Upper lobe of left lung (tissue), 6 donors: Measurements from ENCODE around the gene SP140. TPM values are rescaled to one million over a fixed set of nuclear protein-coding genes. Genes with fewer than 3 reads are reported as not detected.
"Not testable (repeated sequence)": the region's sequence is repeated elsewhere in the genome, so short reads cannot be mapped to it uniquely, and the experiment has no call there.

ENCODE experiments used
- ATAC-seq, 2 donors: fragments of 200-7000 bp; cut with Tn5 transposase; one replicate each; pipeline ENCODE4 v1.9.1; 2022; ENCODE audit warnings: mild to moderate bottlenecking in 2 of 2, moderate library complexity in 2 of 2; ENCODE audit not compliant: low FRiP score in 2 of 2
- DNase-seq, 2 donors: peaks; one replicate each; pipeline ENCODE4 v3.0.0-alpha.2; 2019 to 2020
- H3K27ac ChIP-seq, 4 donors: fragments of 200-600 bp; sonication (generic); one replicate each; pipeline ENCODE4 v1.5.1; 2016 to 2019
- H3K27me3 ChIP-seq, 4 donors: fragments of 200-600 bp; sonication (generic); one replicate each; pipeline ENCODE4 v1.5.1; 2017 to 2019
- H3K36me3 ChIP-seq, 4 donors: fragments of 200-600 bp; sonication (generic); one replicate each; pipeline ENCODE4 v1.5.1; 2016 to 2019
- H3K4me1 ChIP-seq, 4 donors: fragments of 200-600 bp; sonication (generic); one replicate each; pipeline ENCODE4 v1.5.1; 2018 to 2019
- H3K4me3 ChIP-seq, 4 donors: fragments of 200-600 bp; sonication (generic); one replicate each; pipeline ENCODE4 v1.5.1; 2017 to 2019; ENCODE audit warnings: mild to moderate bottlenecking in 2 of 4, moderate library complexity in 1 of 4
- H3K9me3 ChIP-seq, 4 donors: fragments of 200-600 bp; sonication (generic); one replicate each; pipeline ENCODE4 v1.5.1; 2018 to 2019
- EP300 ChIP-seq, 4 donors: sonication (generic); formaldehyde crosslinking; IDR thresholded peaks; one replicate each; pipeline ENCODE4 v1.5.1; 2017; ENCODE audit warnings: antibody characterized with exemption in 4 of 4, control low read depth in 2 of 4
- POLR2A ChIP-seq, 4 donors: fragments of 450-650 bp; IDR thresholded peaks; one replicate each; pipeline ENCODE4 v1.5.1; 2016 to 2017; ENCODE audit warnings: antibody characterized with exemption in 4 of 4, mild to moderate bottlenecking in 2 of 4
- POLR2AphosphoS5 ChIP-seq, 2 donors: sonication (generic); formaldehyde crosslinking; IDR thresholded peaks; one replicate each; pipeline ENCODE4 v1.5.1; 2017; ENCODE audit warnings: antibody characterized with exemption in 2 of 2
- WGBS, 2 donors: methylation state at CpG; one replicate each; pipeline ENCODE4 v1.1.5; 2017 to 2018; 5-methylcytosine and 5-hydroxymethylcytosine counted together
- total RNA-seq, 6 donors: library from RNA; depleted of rRNA in 4 of 6; stranded (reverse); fragments of >200 nt in 4 of 6; gene quantifications; one replicate each; pipeline versions ENCODE4 v1.1.0 to v1.2.1, GENCODE V29; 2016 to 2021
- TF ChIP-seq, protein P1 (sequence below), 6 experiments: fragments of 450-650 bp in 4 of 6; fragments of 200-600 bp in 2 of 6; sonication (generic) in 2 of 6; IDR thresholded peaks; one replicate each; pipeline ENCODE4 v1.5.1; 2016 to 2019; ENCODE audit warnings: antibody characterized with exemption in 6 of 6
- donor health status: DM: no; HTN: no; CAD: no; lungs with moderate emphysema.
- donor health status: DM: no; HTN: yes; CAD: no; lungs with severe emphysema.

The SP140 gene
- total RNA-seq, 6 donors from 2014 or later, result 5.1 to 15.7 (median 9.7) TPM

DNA sequence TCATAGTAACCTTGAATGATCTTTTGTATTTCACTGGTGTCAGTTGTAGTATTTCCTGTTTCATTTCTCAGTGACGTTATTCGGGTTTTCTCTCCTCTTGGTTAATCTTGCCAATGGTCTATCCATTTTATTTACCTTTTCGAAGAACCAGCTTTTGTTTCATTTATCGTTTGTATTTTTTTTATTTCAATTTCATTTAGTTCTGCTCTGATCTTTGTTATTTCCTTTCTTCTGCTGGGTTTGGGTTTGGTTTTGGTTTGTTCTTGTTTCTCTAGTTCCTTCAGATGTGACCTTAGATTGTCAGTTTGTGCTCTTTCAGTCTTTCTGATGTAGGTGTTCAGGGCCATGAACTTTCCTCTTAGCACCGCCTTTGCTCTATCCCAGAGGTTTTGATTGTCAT lies 36.7 kb downstream of the SP140 start:
- WGBS, 2 donors, result 78 to 81% methylated on average over 5 of the region's 5 CpGs
- DNase-seq (no peak), ATAC-seq (no peak)
- Histone ChIP-seq H3K9me3 (no peaks in the 10 kb centered on the region), H3K27me3 (no peaks in the 10 kb centered on the region), H3K27ac (no peak overlapping the region), H3K4me1 (no peaks in the 10 kb centered on the region), H3K4me3 (no peak overlapping the region), H3K36me3 (no peaks in the 10 kb centered on the region)
- TF ChIP-seq, protein P1, sequence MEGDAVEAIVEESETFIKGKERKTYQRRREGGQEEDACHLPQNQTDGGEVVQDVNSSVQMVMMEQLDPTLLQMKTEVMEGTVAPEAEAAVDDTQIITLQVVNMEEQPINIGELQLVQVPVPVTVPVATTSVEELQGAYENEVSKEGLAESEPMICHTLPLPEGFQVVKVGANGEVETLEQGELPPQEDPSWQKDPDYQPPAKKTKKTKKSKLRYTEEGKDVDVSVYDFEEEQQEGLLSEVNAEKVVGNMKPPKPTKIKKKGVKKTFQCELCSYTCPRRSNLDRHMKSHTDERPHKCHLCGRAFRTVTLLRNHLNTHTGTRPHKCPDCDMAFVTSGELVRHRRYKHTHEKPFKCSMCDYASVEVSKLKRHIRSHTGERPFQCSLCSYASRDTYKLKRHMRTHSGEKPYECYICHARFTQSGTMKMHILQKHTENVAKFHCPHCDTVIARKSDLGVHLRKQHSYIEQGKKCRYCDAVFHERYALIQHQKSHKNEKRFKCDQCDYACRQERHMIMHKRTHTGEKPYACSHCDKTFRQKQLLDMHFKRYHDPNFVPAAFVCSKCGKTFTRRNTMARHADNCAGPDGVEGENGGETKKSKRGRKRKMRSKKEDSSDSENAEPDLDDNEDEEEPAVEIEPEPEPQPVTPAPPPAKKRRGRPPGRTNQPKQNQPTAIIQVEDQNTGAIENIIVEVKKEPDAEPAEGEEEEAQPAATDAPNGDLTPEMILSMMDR (IDR thresholded peaks at IDR 0.05), result no peak
- TF ChIP-seq POLR2AphosphoS5 (IDR thresholded peaks at IDR 0.05), result no peak
- TF ChIP-seq EP300 (IDR thresholded peaks at IDR 0.05), result no peak
- TF ChIP-seq POLR2A (IDR thresholded peaks at IDR 0.05), result no peak

DNA sequence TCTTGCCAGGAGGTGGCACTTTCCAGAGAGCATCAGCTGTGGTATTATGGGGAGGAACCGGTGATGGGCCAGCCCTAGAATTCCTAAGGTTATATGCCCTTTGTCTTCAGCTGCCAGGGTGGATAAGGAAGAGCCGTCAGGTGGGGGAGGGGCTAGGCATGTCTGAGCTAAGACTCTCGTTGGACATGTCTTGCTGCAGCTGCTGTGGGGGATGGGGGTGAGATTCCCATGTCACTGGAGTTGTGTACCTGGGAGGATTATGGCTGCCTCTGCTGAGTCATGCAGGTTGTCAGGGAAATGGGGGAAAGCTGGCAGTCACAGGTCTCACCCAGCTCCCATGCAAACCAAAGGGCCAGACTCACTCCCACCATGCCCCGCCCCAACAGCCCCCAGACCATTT lies 39.4 kb downstream of the SP140 start:
- ATAC-seq, H3K4me1 ChIP-seq, H3K27ac ChIP-seq, H3K9me3 ChIP-seq, DNase-seq, H3K36me3 ChIP-seq, H3K27me3 ChIP-seq, H3K4me3 ChIP-seq: not testable (repeated sequence)
- WGBS, 2 donors, result 74 to 81% methylated on average over 4 of the region's 4 CpGs

DNA sequence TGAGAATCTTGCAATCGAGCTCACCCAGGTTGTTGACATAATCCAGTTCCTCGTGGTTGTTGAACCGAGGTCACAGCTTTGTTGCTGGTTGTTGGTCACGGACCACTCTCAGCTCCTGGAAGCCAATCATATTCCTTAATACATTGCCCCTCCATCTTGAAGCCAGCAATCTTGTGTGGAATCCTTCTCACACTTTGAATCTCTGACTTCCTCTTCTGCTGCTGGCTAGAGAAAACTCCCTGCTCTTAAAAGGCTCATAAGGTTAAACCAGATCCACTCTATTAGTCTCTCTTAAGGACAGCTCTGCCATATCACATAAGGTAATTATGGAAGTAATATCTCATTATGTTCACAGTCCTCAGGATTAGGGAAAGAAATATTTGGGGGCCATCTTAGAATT lies 41.1 kb downstream of the SP140 start:
- Histone ChIP-seq H3K9me3 (no peaks in the 10 kb centered on the region), H3K27me3 (no peaks in the 10 kb centered on the region), H3K36me3 (no peaks in the 10 kb centered on the region), H3K4me3 (no peak overlapping the region), H3K27ac (no peak overlapping the region), H3K4me1 (no peaks in the 10 kb centered on the region)
- no peak for DNase-seq
- TF ChIP-seq POLR2A (IDR thresholded peaks at IDR 0.05), result no peak
- TF ChIP-seq EP300 (IDR thresholded peaks at IDR 0.05), result no peak
- TF ChIP-seq, protein P1 (IDR thresholded peaks at IDR 0.05), result no peak
- TF ChIP-seq POLR2AphosphoS5 (IDR thresholded peaks at IDR 0.05), result no peak
- 83 to 100% methylated on average over 4 of the region's 4 CpGs for WGBS, 2 donors
- no peak for ATAC-seq

DNA sequence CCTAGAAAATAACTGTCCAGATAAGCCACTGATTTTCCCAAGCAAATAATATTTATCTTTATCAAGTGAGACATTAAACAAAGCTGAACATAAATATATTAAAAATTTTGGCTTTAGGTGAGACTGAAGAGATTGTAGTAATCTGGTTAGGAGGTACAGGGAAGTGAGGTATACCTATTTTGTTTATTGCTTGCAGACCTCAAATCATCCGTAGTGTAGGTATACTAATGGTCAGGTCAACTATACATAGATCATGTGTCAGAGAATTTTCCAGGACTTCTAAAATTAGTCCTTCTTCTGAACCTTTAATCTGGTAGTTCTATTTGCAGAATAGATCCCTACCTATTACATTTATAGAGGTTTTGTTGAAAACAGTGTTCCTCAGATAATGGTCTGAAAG lies 41.5 kb downstream of the SP140 start:
- no peak overlapping the region for H3K4me3 ChIP-seq
- TF ChIP-seq EP300 (IDR thresholded peaks at IDR 0.05), result no peak
- TF ChIP-seq, protein P1 (IDR thresholded peaks at IDR 0.05), result no peak
- no peak for TF ChIP-seq POLR2A (IDR thresholded peaks at IDR 0.05)
- no peak for TF ChIP-seq POLR2AphosphoS5 (IDR thresholded peaks at IDR 0.05)
- no peak for ATAC-seq

DNA sequence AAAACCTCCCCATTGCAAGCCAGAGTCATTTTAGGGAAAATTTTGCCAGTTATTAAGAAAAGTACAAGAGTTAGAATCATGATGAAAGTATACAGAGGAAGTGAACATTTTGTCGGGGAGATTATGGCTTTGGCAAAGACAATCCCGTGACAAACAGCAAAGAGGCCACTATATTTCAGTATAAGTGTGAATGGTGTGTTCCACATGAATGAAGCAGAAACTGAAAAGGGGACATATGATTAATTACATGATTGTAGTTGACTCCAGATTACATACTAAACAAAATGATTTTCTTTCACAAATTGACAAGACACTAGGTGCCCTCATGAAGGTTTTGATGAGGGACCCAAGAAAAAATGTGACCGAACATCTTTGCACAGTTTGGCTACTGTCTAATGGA lies 42.0 kb downstream of the SP140 start:
- ATAC-seq (no peak), DNase-seq (no peak)
- 79 to 82% methylated on average over 3 of the region's 3 CpGs for WGBS, 2 donors
- Histone ChIP-seq H3K4me3 (no peak overlapping the region), H3K27me3 (no peaks in the 10 kb centered on the region), H3K27ac (no peak overlapping the region), H3K9me3 (peaks cover 0 to 3% (median 0%) of the 10 kb centered on the region in 4 donors), H3K36me3 (no peaks in the 10 kb centered on the region), H3K4me1 (no peaks in the 10 kb centered on the region)
- TF ChIP-seq POLR2A (IDR thresholded peaks at IDR 0.05), result no peak
- TF ChIP-seq POLR2AphosphoS5 (IDR thresholded peaks at IDR 0.05), result no peak
- TF ChIP-seq, protein P1 (IDR thresholded peaks at IDR 0.05), result no peak
- TF ChIP-seq EP300 (IDR thresholded peaks at IDR 0.05), result no peak

More for the DNA sequence above, 41.5 kb downstream of the SP140 start:
- Histone ChIP-seq H3K27me3 (no peaks in the 10 kb centered on the region), H3K27ac (no peak overlapping the region), H3K36me3 (no peaks in the 10 kb centered on the region), H3K4me1 (no peaks in the 10 kb centered on the region), H3K9me3 (peaks cover 0 to 2% (median 0%) of the 10 kb centered on the region in 4 donors)
- DNase-seq, result no peak
- WGBS, 2 donors, result 95 to 97% methylated on average over 1 of the region's 1 CpG
